MCF 10A (cell line): ENCODE data around the gene DDHD1. TPM values are rescaled to one million over a fixed set of nuclear protein-coding genes. Genes with fewer than 3 reads are reported as not detected.
A peak's percentile ranks its signal among the peaks of the same experiment; 100 is the strongest.

Experiments
- BruUV-seq: library from RNA; stranded (reverse); fragments of 400-500 nt; replicated peaks from 2 replicates; lab custom pipeline; 2021; lab: Mats Ljungman, UMichigan
- CTCF ChIA-PET: fragments of 300-600 bp; sonication (Branson Sonifier 250); formaldehyde crosslinking; extraction: SDS; loops from one replicate; lab custom pipeline; 2021; ENCODE audit warnings: antibody characterized with exemption, inconsistent platforms; lab: Yijun Ruan, JAX
- POLR2A ChIA-PET: fragments of 300-600, 350-650 bp; sonication (Branson Sonifier 250); formaldehyde crosslinking; extraction: SDS; loops from one replicate; lab custom pipeline; 2020; ENCODE audit warnings: antibody characterized with exemption, inconsistent platforms; lab: Yijun Ruan, JAX
- DNase-seq: peaks from one replicate; pipeline ENCODE4 v3.0.0-alpha.2; 2018; ENCODE audit not compliant: unreplicated experiment
- H3K27ac Mint-ChIP-seq: one replicate; pipeline ENCODE4 v1.8.0; 2022; ENCODE audit warnings: mild to moderate bottlenecking, low read depth, mixed read lengths; ENCODE audit not compliant: unreplicated experiment
- H3K27me3 Mint-ChIP-seq: one replicate; pipeline ENCODE4 v1.8.0; 2022; ENCODE audit warnings: mixed read lengths; ENCODE audit not compliant: insufficient read depth, unreplicated experiment
- H3K36me3 Mint-ChIP-seq: one replicate; pipeline ENCODE4 v1.8.0; 2022; ENCODE audit warnings: mild to moderate bottlenecking, moderate library complexity, mixed read lengths; ENCODE audit not compliant: insufficient read depth, unreplicated experiment
- H3K4me1 Mint-ChIP-seq: one replicate; pipeline ENCODE4 v1.8.0; 2022; ENCODE audit warnings: mixed read lengths; ENCODE audit not compliant: insufficient read depth, unreplicated experiment
- H3K4me3 Mint-ChIP-seq: one replicate; pipeline ENCODE4 v1.8.0; 2022; ENCODE audit warnings: mild to moderate bottlenecking, moderate library complexity, mixed read lengths; ENCODE audit not compliant: unreplicated experiment
- H3K9me3 Mint-ChIP-seq: one replicate; pipeline ENCODE4 v1.8.0; 2022; ENCODE audit warnings: mixed read lengths; ENCODE audit not compliant: unreplicated experiment
- CTCF ChIP-seq: fragments of 200-600 bp; IDR thresholded peaks from one replicate; pipeline ENCODE4 v1.8.0; 2022; ENCODE audit warnings: antibody characterized with exemption, mild to moderate bottlenecking; ENCODE audit not compliant: unreplicated experiment
- intact Hi-C: fragments of 100-400 bp; cut with micrococcal nuclease; formaldehyde crosslinking; loops from 2 replicates; pipeline ENCODE4 v1.14.1; 2022
- total RNA-seq: library from RNA; stranded (reverse); gene quantifications from 2 replicates; pipeline ENCODE4 v1.2.3, GENCODE V29; 2022

The DDHD1 gene
- total RNA-seq, 1 experiment from 2014 or later = 16.3 TPM

GRCh38 chr14:53152184-53152886 lies 788 bp downstream of the DDHD1 start:
- intact Hi-C loops = loop anchor here (10.0 kb wide), 1 partner anchor 122 kb away; no protein-coding TSS in a partner anchor
- Mint-ChIP-seq H3K4me1 (peaks cover 17% of the 10 kb centered on the region), H3K4me3 (peak overlapping the region; percentile 100), H3K9me3 (no peaks in the 10 kb centered on the region), H3K27ac (peak overlapping the region; percentile 92), H3K36me3 (no peaks in the 10 kb centered on the region), H3K27me3 (no peaks in the 10 kb centered on the region)
- ChIA-PET POLR2A (interaction anchor here (0.6 to 2.3 kb wide), 23 partner anchors 9 to 361 kb away, joined by 3 to 9 read pairs (median 4); partner anchors contain the start of gene GNPNAT1), CTCF (interaction anchor here (0.6 to 1.7 kb wide), 10 partner anchors 9 to 155 kb away, joined by 3 to 5 read pairs (median 4); no protein-coding TSS in a partner anchor)
- DNase-seq = peak; percentile 42
- TF ChIP-seq CTCF = no peak
- BruUV-seq = no TSS peak

GRCh38 chr14:53151523-53152183 lies 1.5 kb downstream of the DDHD1 start:
- TF ChIP-seq CTCF = peak; percentile 40
- DNase-seq = peak; percentile 73
- POLR2A ChIA-PET = interaction anchor here (0.6 to 2.3 kb wide), 18 partner anchors 9 to 98 kb away, joined by 3 to 9 read pairs (median 4); no protein-coding TSS in a partner anchor
- H3K27ac Mint-ChIP-seq = peak overlapping the region; percentile 92
- peaks cover 22% of the 10 kb centered on the region for H3K4me1 Mint-ChIP-seq
- intact Hi-C loops = loop anchor here (10.0 kb wide), 1 partner anchor 123 kb away; no protein-coding TSS in a partner anchor
- no peaks in the 10 kb centered on the region for H3K9me3 Mint-ChIP-seq
- no peaks in the 10 kb centered on the region for H3K27me3 Mint-ChIP-seq
- peak overlapping the region; percentile 100 for H3K4me3 Mint-ChIP-seq
- CTCF ChIA-PET = interaction anchor here (0.6 to 1.7 kb wide), 11 partner anchors 9 to 1197 kb away, joined by 3 to 5 read pairs (median 3); no protein-coding TSS in a partner anchor
- H3K36me3 Mint-ChIP-seq = no peaks in the 10 kb centered on the region
- BruUV-seq = no TSS peak

GRCh38 chr14:53149668-53150316 lies 3.3 kb downstream of the DDHD1 start:
- POLR2A ChIA-PET = interaction anchor here (1.1 kb wide), 2 partner anchors 18 to 32 kb away, joined by 3 read pairs; no protein-coding TSS in a partner anchor
- no peak overlapping the region for H3K4me3 Mint-ChIP-seq
- CTCF ChIA-PET = interaction anchor here (0.6 to 1.6 kb wide), 7 partner anchors 10 to 1198 kb away, joined by 3 to 8 read pairs (median 3); no protein-coding TSS in a partner anchor
- BruUV-seq = no TSS peak
- H3K27me3 Mint-ChIP-seq = no peaks in the 10 kb centered on the region
- peaks cover 22% of the 10 kb centered on the region for H3K4me1 Mint-ChIP-seq
- H3K36me3 Mint-ChIP-seq = no peaks in the 10 kb centered on the region
- peak overlapping the region; percentile 9 for H3K27ac Mint-ChIP-seq
- TF ChIP-seq CTCF = no peak
- intact Hi-C loops = loop anchor here (10.0 kb wide), 1 partner anchor 125 kb away; no protein-coding TSS in a partner anchor
- H3K9me3 Mint-ChIP-seq = no peaks in the 10 kb centered on the region
- no peak for DNase-seq
